Dendritic cell treated with granulocyte-macrophage colony-stimulating factor and Interleukin-4, amounts not matched to agents 40 ng/mL and 50 ng/mL, for 4 days (primary cell): Measurements from ENCODE around the gene PALM.
A peak's percentile ranks its signal among the peaks of the same experiment; 100 is the strongest.

Experiments
- H3K27ac Mint-ChIP-seq: one replicate; pipeline ENCODE4 v1.8.0; 2022; ENCODE audit warnings: mild to moderate bottlenecking, mixed read lengths
- H3K27me3 Mint-ChIP-seq: one replicate; pipeline ENCODE4 v1.8.0; 2022; ENCODE audit warnings: mild to moderate bottlenecking, mixed read lengths
- H3K36me3 Mint-ChIP-seq: one replicate; pipeline ENCODE4 v1.8.0; 2022; ENCODE audit warnings: low read depth, mixed read lengths
- H3K4me1 Mint-ChIP-seq: one replicate; pipeline ENCODE4 v1.8.0; 2022; ENCODE audit warnings: low read depth, mixed read lengths
- H3K4me3 Mint-ChIP-seq: one replicate; pipeline ENCODE4 v1.8.0; 2022; ENCODE audit warnings: mild to moderate bottlenecking, moderate library complexity, mixed read lengths
- H3K9me3 Mint-ChIP-seq: one replicate; pipeline ENCODE4 v1.8.0; 2022; ENCODE audit warnings: mixed read lengths
- intact Hi-C: fragments of 100-400 bp; cut with micrococcal nuclease; formaldehyde crosslinking; loops from one replicate; pipeline ENCODE4 v1.15.0; 2022

Gene PALM

GRCh38 chr19:674282-675151, 34.2 kb upstream of the PALM start:
- H3K27me3 Mint-ChIP-seq = peaks cover 49% of the 10 kb centered on the region
- intact Hi-C loops = no loop called here
- peaks cover 47% of the 10 kb centered on the region for H3K4me1 Mint-ChIP-seq
- H3K4me3 Mint-ChIP-seq = no peak overlapping the region
- peaks cover under 1% of the 10 kb centered on the region for H3K9me3 Mint-ChIP-seq
- H3K27ac Mint-ChIP-seq = peak overlapping the region; percentile 43
- H3K36me3 Mint-ChIP-seq = no peaks in the 10 kb centered on the region

GRCh38 chr19:676007-676338, 32.8 kb upstream of the PALM start:
- intact Hi-C loops = no loop called here
- peaks cover 47% of the 10 kb centered on the region for H3K4me1 Mint-ChIP-seq
- H3K9me3 Mint-ChIP-seq = no peaks in the 10 kb centered on the region
- peak overlapping the region; percentile 30 for H3K4me3 Mint-ChIP-seq
- peak overlapping the region; percentile 27 for H3K27ac Mint-ChIP-seq
- H3K27me3 Mint-ChIP-seq = peaks cover 49% of the 10 kb centered on the region
- peaks cover 6% of the 10 kb centered on the region for H3K36me3 Mint-ChIP-seq

GRCh38 chr19:676339-677105, 32.2 kb upstream of the PALM start, which contains the start of gene FSTL3:
FSTL3 (plus strand) TSS chr19:676392; CDS start chr19:676424, 32 bp downstream.
- Mint-ChIP-seq H3K4me1 (peaks cover 48% of the 10 kb centered on the region), H3K4me3 (peak within 1 kb of the TSS; percentile 70), H3K27ac (peak within 1 kb of the TSS; percentile 43), H3K36me3 (peaks cover 6% of the 10 kb centered on the region), H3K27me3 (peaks cover 49% of the 10 kb centered on the region), H3K9me3 (no peaks in the 10 kb centered on the region)
- intact Hi-C loops = no loop called here

DNA sequence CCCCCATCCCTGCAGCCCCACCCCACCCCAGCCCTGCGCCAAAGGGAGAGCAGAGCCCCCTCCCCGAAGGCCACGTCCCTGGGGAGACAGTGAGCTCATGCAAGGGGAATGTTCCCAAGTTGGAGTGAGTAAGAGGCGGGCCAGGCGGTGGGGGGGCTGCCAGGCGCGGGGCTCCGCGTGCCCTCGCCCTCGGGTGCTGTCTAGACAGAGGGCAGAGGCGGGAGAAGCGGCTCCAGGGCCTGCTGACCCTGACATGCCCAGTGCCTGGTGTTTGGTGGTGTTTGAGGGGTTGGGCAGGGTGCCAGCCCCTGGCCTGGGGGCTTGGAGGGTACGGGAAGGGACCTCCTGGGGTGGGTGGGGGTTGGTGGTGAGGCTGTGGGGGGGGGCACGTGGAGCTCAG, 31.5 kb upstream of the PALM start:
- Mint-ChIP-seq H3K4me1 (peaks cover 47% of the 10 kb centered on the region), H3K36me3 (peaks cover 6% of the 10 kb centered on the region), H3K4me3 (no peak overlapping the region), H3K27me3 (peaks cover 49% of the 10 kb centered on the region), H3K9me3 (no peaks in the 10 kb centered on the region), H3K27ac (no peak overlapping the region)
- intact Hi-C loops = no loop called here

GRCh38 chr19:677601-678436, 30.9 kb upstream of the PALM start:
- H3K27me3 Mint-ChIP-seq = peaks cover 49% of the 10 kb centered on the region
- H3K36me3 Mint-ChIP-seq = peaks cover 6% of the 10 kb centered on the region
- intact Hi-C loops = no loop called here
- peaks cover 47% of the 10 kb centered on the region for H3K4me1 Mint-ChIP-seq
- H3K9me3 Mint-ChIP-seq = no peaks in the 10 kb centered on the region
- H3K4me3 Mint-ChIP-seq = no peak overlapping the region
- H3K27ac Mint-ChIP-seq = no peak overlapping the region

DNA sequence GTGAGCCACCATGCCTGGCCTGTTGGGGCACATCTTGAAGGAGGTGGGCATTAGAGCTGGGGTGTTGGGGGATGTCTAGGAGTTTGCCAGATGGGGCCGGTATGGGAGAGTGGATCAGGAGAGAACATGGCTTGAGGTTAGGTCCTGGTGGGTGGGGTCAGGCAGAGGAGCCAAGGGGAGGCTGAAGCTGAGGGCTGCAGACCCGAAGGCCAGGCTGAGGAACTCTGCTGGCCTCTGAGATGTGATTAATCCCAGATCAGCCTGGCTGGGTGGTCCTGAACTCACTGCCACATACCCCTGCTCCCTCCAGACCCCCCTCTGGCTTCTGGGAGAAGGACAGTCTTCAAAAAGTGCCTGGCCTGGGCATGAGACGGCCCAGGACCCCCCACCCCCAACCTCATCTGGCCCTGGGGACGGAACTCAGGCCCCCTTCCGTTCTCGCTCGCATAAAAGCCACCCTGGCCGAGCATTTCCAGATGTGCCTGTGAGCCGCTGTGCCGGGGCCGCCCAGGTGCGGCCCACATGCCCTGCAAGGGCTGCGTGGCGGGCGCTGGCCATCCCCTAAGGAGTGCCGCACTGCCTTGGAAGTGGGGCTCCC, 29.8 kb upstream of the PALM start:
- H3K9me3 Mint-ChIP-seq = no peaks in the 10 kb centered on the region
- no peak overlapping the region for H3K27ac Mint-ChIP-seq
- H3K4me3 Mint-ChIP-seq = peak overlapping the region; percentile 72
- peaks cover 6% of the 10 kb centered on the region for H3K36me3 Mint-ChIP-seq
- intact Hi-C loops = loop anchor here (1.0 kb wide), 1 partner anchor 14 kb away; no protein-coding TSS in a partner anchor
- H3K27me3 Mint-ChIP-seq = peaks cover 45% of the 10 kb centered on the region
- H3K4me1 Mint-ChIP-seq = peaks cover 42% of the 10 kb centered on the region

- Mint-ChIP-seq H3K27ac (peak overlapping the region; percentile 98), H3K4me3 (peak overlapping the region; percentile 72), H3K4me1 (peaks cover 40% of the 10 kb centered on the region), H3K9me3 (no peaks in the 10 kb centered on the region), H3K27me3 (peaks cover 40% of the 10 kb centered on the region), H3K36me3 (peaks cover 6% of the 10 kb centered on the region)
- intact Hi-C loops = loop anchor here (1.0 kb wide), 1 partner anchor 14 kb away; no protein-coding TSS in a partner anchor
These were observed 29.1 kb upstream of the PALM start for GRCh38 chr19:679418-680286.

DNA sequence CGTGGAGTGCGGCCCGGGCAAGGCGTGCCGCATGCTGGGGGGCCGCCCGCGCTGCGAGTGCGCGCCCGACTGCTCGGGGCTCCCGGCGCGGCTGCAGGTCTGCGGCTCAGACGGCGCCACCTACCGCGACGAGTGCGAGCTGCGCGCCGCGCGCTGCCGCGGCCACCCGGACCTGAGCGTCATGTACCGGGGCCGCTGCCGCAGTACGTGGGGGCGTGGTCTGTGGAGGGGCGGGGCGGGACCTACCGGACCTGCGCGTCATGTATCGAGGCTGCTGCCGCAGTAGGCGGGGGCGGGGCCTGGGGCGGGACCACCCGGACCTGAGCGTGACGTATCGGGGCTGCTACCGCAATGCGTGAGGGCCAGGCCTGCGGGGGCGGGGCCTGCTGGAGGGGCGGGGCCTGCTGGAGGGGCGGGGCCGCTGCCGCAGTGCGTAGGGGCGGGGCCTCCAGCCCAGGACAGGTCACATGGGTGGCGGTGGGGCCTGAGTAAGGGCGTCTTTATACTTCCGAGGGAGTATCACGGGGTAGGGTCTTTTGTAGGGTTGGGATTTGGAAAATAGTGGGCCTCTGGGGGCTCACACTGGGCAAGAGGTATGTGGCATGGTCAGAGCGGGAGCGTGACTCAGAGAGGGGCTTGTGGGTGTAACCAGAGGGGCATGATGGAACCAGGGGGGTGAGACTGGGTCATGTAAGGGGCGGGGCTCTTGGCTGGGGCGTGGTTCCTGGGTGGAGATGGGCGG, 28.3 kb upstream of the PALM start:
- peak overlapping the region; percentile 98 for H3K27ac Mint-ChIP-seq
- H3K36me3 Mint-ChIP-seq = peaks cover 6% of the 10 kb centered on the region
- H3K9me3 Mint-ChIP-seq = no peaks in the 10 kb centered on the region
- H3K4me1 Mint-ChIP-seq = peaks cover 35% of the 10 kb centered on the region
- H3K27me3 Mint-ChIP-seq = peaks cover 32% of the 10 kb centered on the region
- H3K4me3 Mint-ChIP-seq = peak overlapping the region; percentile 94
- intact Hi-C loops = loop anchor here (1.0 kb wide), 1 partner anchor 24 kb away; no protein-coding TSS in a partner anchor

DNA sequence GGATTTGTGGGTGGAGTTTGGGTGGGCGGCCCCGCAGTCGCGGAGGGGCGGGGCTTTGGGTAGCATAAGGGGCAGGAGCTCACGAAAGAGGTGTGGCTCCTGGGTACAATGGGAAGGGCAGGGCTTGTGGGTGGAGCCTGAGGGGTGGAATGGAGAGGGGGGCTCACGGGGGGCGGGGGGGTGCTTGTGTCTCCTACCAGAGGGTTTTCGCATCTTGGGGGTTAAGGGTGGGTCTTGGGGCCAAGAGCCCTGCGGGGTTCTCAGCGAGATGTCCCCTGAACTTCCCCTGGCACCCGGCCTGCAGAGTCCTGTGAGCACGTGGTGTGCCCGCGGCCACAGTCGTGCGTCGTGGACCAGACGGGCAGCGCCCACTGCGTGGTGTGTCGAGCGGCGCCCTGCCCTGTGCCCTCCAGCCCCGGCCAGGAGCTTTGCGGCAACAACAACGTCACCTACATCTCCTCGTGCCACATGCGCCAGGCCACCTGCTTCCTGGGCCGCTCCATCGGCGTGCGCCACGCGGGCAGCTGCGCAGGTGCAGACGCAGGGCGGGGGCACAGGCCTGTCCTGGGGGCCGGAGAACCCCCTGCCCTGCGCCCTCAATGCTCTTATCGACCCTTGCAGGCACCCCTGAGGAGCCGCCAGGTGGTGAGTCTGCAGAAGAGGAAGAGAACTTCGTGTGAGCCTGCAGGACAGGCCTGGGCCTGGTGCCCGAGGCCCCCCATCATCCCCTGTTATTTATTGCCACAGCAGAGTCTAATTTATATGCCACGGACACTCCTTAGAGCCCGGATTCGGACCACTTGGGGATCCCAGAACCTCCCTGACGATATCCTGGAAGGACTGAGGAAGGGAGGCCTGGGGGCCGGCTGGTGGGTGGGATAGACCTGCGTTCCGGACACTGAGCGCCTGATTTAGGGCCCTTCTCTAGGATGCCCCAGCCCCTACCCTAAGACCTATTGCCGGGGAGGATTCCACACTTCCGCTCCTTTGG, 27.4 kb upstream of the PALM start:
- H3K27me3 Mint-ChIP-seq = peaks cover 25% of the 10 kb centered on the region
- H3K4me3 Mint-ChIP-seq = peak overlapping the region; percentile 94
- peaks cover 6% of the 10 kb centered on the region for H3K36me3 Mint-ChIP-seq
- H3K9me3 Mint-ChIP-seq = no peaks in the 10 kb centered on the region
- peak overlapping the region; percentile 98 for H3K27ac Mint-ChIP-seq
- peaks cover 26% of the 10 kb centered on the region for H3K4me1 Mint-ChIP-seq
- intact Hi-C loops = loop anchor here (1.0 kb wide), 1 partner anchor 23 kb away; no protein-coding TSS in a partner anchor

- Mint-ChIP-seq H3K4me1 (peaks cover 19% of the 10 kb centered on the region), H3K4me3 (no peak overlapping the region), H3K36me3 (peaks cover 6% of the 10 kb centered on the region), H3K27me3 (peaks cover 12% of the 10 kb centered on the region), H3K27ac (peak overlapping the region; percentile 13), H3K9me3 (no peaks in the 10 kb centered on the region)
- intact Hi-C loops = no loop called here
These were observed 25.9 kb upstream of the PALM start for GRCh38 chr19:682678-683320.

DNA sequence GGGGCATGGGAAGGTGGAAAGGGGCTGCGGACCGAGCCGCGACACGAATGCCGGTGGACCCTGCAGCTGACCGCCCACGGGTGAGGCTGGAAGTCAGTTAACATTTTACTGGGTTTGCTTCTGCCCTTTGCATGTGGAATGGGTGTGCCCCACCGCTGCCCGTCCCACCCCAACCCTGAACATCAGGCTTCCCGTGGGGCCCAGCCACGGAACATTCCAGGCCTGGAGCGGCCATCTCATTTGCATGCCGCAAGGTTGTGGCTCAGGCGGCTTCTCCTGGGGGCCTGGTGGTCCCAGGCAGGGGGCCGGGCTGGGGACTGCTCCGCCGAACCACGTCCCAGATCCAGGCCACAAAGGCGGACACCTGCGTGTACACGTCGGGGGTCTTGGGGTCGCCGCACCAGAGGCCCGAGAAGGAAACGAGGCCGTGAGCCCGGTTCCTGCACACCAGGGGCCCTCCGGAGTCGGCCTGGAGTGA, 23.2 kb upstream of the PALM start:
- Mint-ChIP-seq H3K27ac (no peak overlapping the region), H3K27me3 (no peaks in the 10 kb centered on the region), H3K36me3 (peaks cover 5% of the 10 kb centered on the region), H3K4me3 (no peak overlapping the region), H3K9me3 (no peaks in the 10 kb centered on the region), H3K4me1 (peaks cover 16% of the 10 kb centered on the region)
- intact Hi-C loops = no loop called here
